Subcutaneous abdominal adipose tissue (tissue), 5 donors: ENCODE data around the gene FAM107B.
"Not testable (repeated sequence)": the region's sequence is repeated elsewhere in the genome, so short reads cannot be mapped to it uniquely, and the experiment has no call there.

ENCODE experiments used
- H3K27ac ChIP-seq: one replicate; pipeline ENCODE4 v1.7.0; 2013; ENCODE audit warnings: low read depth, mild to moderate bottlenecking, inconsistent platforms, low read length, moderate library complexity
- H3K27me3 ChIP-seq, 5 donors: one replicate each; pipeline ENCODE4 v1.7.0; 2013; ENCODE audit warnings: low read length in 5 of 5, inconsistent platforms in 1 of 5; ENCODE audit not compliant: control insufficient read depth in 5 of 5, insufficient read depth in 4 of 5
- H3K36me3 ChIP-seq, 5 donors: one replicate each; pipeline ENCODE4 v1.7.0; 2013; ENCODE audit warnings: low read length in 5 of 5; ENCODE audit not compliant: control insufficient read depth in 5 of 5, insufficient read depth in 5 of 5
- H3K4me1 ChIP-seq, 5 donors: one replicate each; pipeline ENCODE4 v1.7.0; 2013; ENCODE audit warnings: low read length in 5 of 5, mild to moderate bottlenecking in 3 of 5, moderate library complexity in 1 of 5; ENCODE audit not compliant: control insufficient read depth in 5 of 5, insufficient read depth in 5 of 5
- H3K4me3 ChIP-seq, 5 donors: one replicate each; pipeline ENCODE4 v1.7.0; 2013; ENCODE audit warnings: low read length in 5 of 5, low read depth in 1 of 5
- H3K9ac ChIP-seq, 5 donors: one replicate each; pipeline ENCODE4 v1.7.0; 2013; ENCODE audit warnings: low read length in 5 of 5, mild to moderate bottlenecking in 4 of 5, moderate library complexity in 3 of 5
- H3K9me3 ChIP-seq, 5 donors: one replicate each; pipeline ENCODE4 v1.7.0; 2013; ENCODE audit warnings: low read length in 5 of 5; ENCODE audit not compliant: control insufficient read depth in 5 of 5
- donor health status: healthy.
- donor health status: healthy.
- donor health status: healthy.
- donor health status: healthy.
- donor health status: healthy.

FAM107B gene

GRCh38 chr10:14648946-14649345, 125.8 kb downstream of the FAM107B start:
- peaks cover 0 to 31% (median 27%) of the 10 kb centered on the region in 5 donors for H3K4me1 ChIP-seq
- no peaks in the 10 kb centered on the region for H3K9me3 ChIP-seq
- no peak overlapping the region for H3K4me3 ChIP-seq
- H3K9ac ChIP-seq, result no peak overlapping the region
- no peaks in the 10 kb centered on the region for H3K27me3 ChIP-seq
- no peaks in the 10 kb centered on the region for H3K36me3 ChIP-seq
- peak overlapping the region; percentile 28 for H3K27ac ChIP-seq

GRCh38 chr10:14648005-14648765, 126.5 kb downstream of the FAM107B start:
- H3K27me3 ChIP-seq, result no peaks in the 10 kb centered on the region
- no peaks in the 10 kb centered on the region for H3K9me3 ChIP-seq
- peak overlapping the region; percentile 28 for H3K27ac ChIP-seq
- peaks cover 0 to 23% (median 20%) of the 10 kb centered on the region in 5 donors for H3K4me1 ChIP-seq
- H3K36me3 ChIP-seq, result no peaks in the 10 kb centered on the region
- H3K4me3 ChIP-seq, result peak overlapping the region in 2 of 5 donors; percentile 1 to 32
- peak overlapping the region in 1 of 5 donors; percentile 28 for H3K9ac ChIP-seq

GRCh38 chr10:14645239-14645960, 129.3 kb downstream of the FAM107B start:
- H3K9me3 ChIP-seq, result no peaks in the 10 kb centered on the region
- no peaks in the 10 kb centered on the region for H3K36me3 ChIP-seq
- H3K4me3 ChIP-seq, result no peak overlapping the region
- peaks cover 0 to 18% (median 14%) of the 10 kb centered on the region in 5 donors for H3K4me1 ChIP-seq
- no peak overlapping the region for H3K9ac ChIP-seq
- no peak overlapping the region for H3K27ac ChIP-seq
- H3K27me3 ChIP-seq, result no peaks in the 10 kb centered on the region

- H3K36me3 ChIP-seq, result no peaks in the 10 kb centered on the region
- no peak overlapping the region for H3K4me3 ChIP-seq
- no peaks in the 10 kb centered on the region for H3K9me3 ChIP-seq
- H3K27ac ChIP-seq, result no peak overlapping the region
- H3K27me3 ChIP-seq, result no peaks in the 10 kb centered on the region
- peaks cover 0 to 13% (median 8%) of the 10 kb centered on the region in 5 donors for H3K4me1 ChIP-seq
- H3K9ac ChIP-seq, result no peak overlapping the region
Observed at GRCh38 chr10:14639637-14640036, 135.1 kb downstream of the FAM107B start.

GRCh38 chr10:14635043-14635710, 139.5 kb downstream of the FAM107B start:
- Histone ChIP-seq H3K27ac (no peak overlapping the region), H3K27me3 (no peaks in the 10 kb centered on the region), H3K4me1 (peaks cover 0 to 12% (median 12%) of the 10 kb centered on the region in 5 donors), H3K4me3 (peak overlapping the region in 1 of 5 donors; percentile 38), H3K9me3 (no peaks in the 10 kb centered on the region), H3K36me3 (no peaks in the 10 kb centered on the region), H3K9ac (no peak overlapping the region)

- not testable (repeated sequence) for H3K9ac ChIP-seq, H3K27me3 ChIP-seq, H3K27ac ChIP-seq, H3K9me3 ChIP-seq, H3K36me3 ChIP-seq
- peak overlapping the region in 1 of 5 donors; percentile 38 for H3K4me3 ChIP-seq
- H3K4me1 ChIP-seq, result peaks cover 0 to 12% (median 12%) of the 10 kb centered on the region in 5 donors
Observed at GRCh38 chr10:14634572-14634971, 140.1 kb downstream of the FAM107B start.

- H3K36me3 ChIP-seq, result no peaks in the 10 kb centered on the region
- no peak overlapping the region for H3K9ac ChIP-seq
- H3K9me3 ChIP-seq, result no peaks in the 10 kb centered on the region
- H3K4me1 ChIP-seq, result peaks cover 0 to 8% (median 0%) of the 10 kb centered on the region in 5 donors
- no peak overlapping the region for H3K4me3 ChIP-seq
- no peaks in the 10 kb centered on the region for H3K27me3 ChIP-seq
- H3K27ac ChIP-seq, result no peak overlapping the region
Observed at GRCh38 chr10:14625765-14626525, 148.8 kb downstream of the FAM107B start.

GRCh38 chr10:14625192-14625631, 149.5 kb downstream of the FAM107B start:
- no peaks in the 10 kb centered on the region for H3K36me3 ChIP-seq
- H3K4me1 ChIP-seq, result peaks cover 0 to 8% (median 0%) of the 10 kb centered on the region in 5 donors
- no peak overlapping the region for H3K27ac ChIP-seq
- H3K9ac ChIP-seq, result no peak overlapping the region
- no peaks in the 10 kb centered on the region for H3K9me3 ChIP-seq
- no peak overlapping the region for H3K4me3 ChIP-seq
- H3K27me3 ChIP-seq, result no peaks in the 10 kb centered on the region

- no peak overlapping the region for H3K4me3 ChIP-seq
- no peaks in the 10 kb centered on the region for H3K9me3 ChIP-seq
- H3K27ac ChIP-seq, result no peak overlapping the region
Observed at GRCh38 chr10:14624600-14624999, 150.1 kb downstream of the FAM107B start.

More at GRCh38 chr10:14624600-14624999, 150.1 kb downstream of the FAM107B start:
- no peaks in the 10 kb centered on the region for H3K36me3 ChIP-seq
- H3K4me1 ChIP-seq, result peaks cover 0 to 8% (median 0%) of the 10 kb centered on the region in 5 donors
- H3K27me3 ChIP-seq, result no peaks in the 10 kb centered on the region
- no peak overlapping the region for H3K9ac ChIP-seq
